Left forelimb (tissue), 1 donor: ENCODE measurements around the gene EPHA6.

Source experiments
- DNase-seq: peaks from one replicate; pipeline ENCODE4 v3.0.0-alpha.2; 2018; ENCODE audit warnings: low spot score

Gene EPHA6

GRCh38 chr3:97277708-97278107 lies 463.3 kb downstream of the EPHA6 start:
- no peak for DNase-seq

GRCh38 chr3:97278506-97278905 lies 464.1 kb downstream of the EPHA6 start:
- no peak for DNase-seq

- DNase-seq, result no peak
Measured at GRCh38 chr3:97291901-97292300, 477.5 kb downstream of the EPHA6 start.

- no peak for DNase-seq
Measured at GRCh38 chr3:97293596-97294131, 479.3 kb downstream of the EPHA6 start.

- no peak for DNase-seq
Measured at GRCh38 chr3:97297032-97297431, 482.6 kb downstream of the EPHA6 start.

- DNase-seq, result no peak
Measured at GRCh38 chr3:97301114-97301513, 486.7 kb downstream of the EPHA6 start.

GRCh38 chr3:97306226-97306625 lies 491.8 kb downstream of the EPHA6 start:
- no peak for DNase-seq

GRCh38 chr3:97338375-97338774 lies 524.0 kb downstream of the EPHA6 start:
- DNase-seq, result no peak

GRCh38 chr3:97340940-97341339 lies 526.5 kb downstream of the EPHA6 start:
- no peak for DNase-seq

GRCh38 chr3:97347780-97348179 lies 533.4 kb downstream of the EPHA6 start:
- no peak for DNase-seq

- DNase-seq, result no peak
Measured at GRCh38 chr3:97350971-97351370, 536.6 kb downstream of the EPHA6 start.

GRCh38 chr3:97353176-97353575 lies 538.8 kb downstream of the EPHA6 start:
- DNase-seq, result no peak

GRCh38 chr3:97359977-97360376 lies 545.6 kb downstream of the EPHA6 start:
- DNase-seq, result no peak

- DNase-seq, result no peak
Measured at GRCh38 chr3:97360804-97361203, 546.4 kb downstream of the EPHA6 start.

- no peak for DNase-seq
Measured at GRCh38 chr3:97384583-97384982, 570.2 kb downstream of the EPHA6 start.

- DNase-seq, result no peak
Measured at GRCh38 chr3:97388774-97389173, 574.4 kb downstream of the EPHA6 start.

- DNase-seq, result no peak
Measured at GRCh38 chr3:97389936-97390335, 575.5 kb downstream of the EPHA6 start.

GRCh38 chr3:97391167-97391566 lies 576.8 kb downstream of the EPHA6 start:
- no peak for DNase-seq

- no peak for DNase-seq
Measured at GRCh38 chr3:97409612-97410011, 595.2 kb downstream of the EPHA6 start.

GRCh38 chr3:97421565-97421964 lies 607.2 kb downstream of the EPHA6 start:
- DNase-seq, result no peak

- DNase-seq, result no peak
Measured at GRCh38 chr3:97425002-97425401, 610.6 kb downstream of the EPHA6 start.

- no peak for DNase-seq
Measured at GRCh38 chr3:97430601-97431000, 616.2 kb downstream of the EPHA6 start.

GRCh38 chr3:97432914-97433313 lies 618.5 kb downstream of the EPHA6 start:
- no peak for DNase-seq

GRCh38 chr3:97438131-97438530 lies 623.7 kb downstream of the EPHA6 start:
- no peak for DNase-seq

GRCh38 chr3:97439373-97439772 lies 625.0 kb downstream of the EPHA6 start:
- no peak for DNase-seq
